Thoracic aorta (tissue), 2 donors: ENCODE results near the gene NPAS1. TPM values are rescaled to one million over a fixed set of nuclear protein-coding genes. Genes with fewer than 3 reads are reported as not detected.

Experiments
- ATAC-seq: fragments of 150-250 bp; one replicate; pipeline ENCODE4 v1.8.0; 2017; ENCODE audit warnings: low read depth; ENCODE audit not compliant: insufficient number of reproducible peaks, low FRiP score
- DNase-seq: peaks from one replicate; pipeline ENCODE4 v3.0.0-alpha.2; 2020; ENCODE audit warnings: low spot score
- H3K27ac ChIP-seq, 2 donors: fragments of 200-600 bp; sonication (generic); 1 replicate in 1 of 2; 2 replicates in 1 of 2; pipeline ENCODE4 v1.5.1; 2016; ENCODE audit warnings: mild to moderate bottlenecking in 2 of 2, moderate library complexity in 2 of 2
- H3K27me3 ChIP-seq: fragments of 200-600 bp; sonication (generic); replicated peaks from 2 replicates; pipeline ENCODE4 v1.6.0; 2016; ENCODE audit warnings: mild to moderate bottlenecking; ENCODE audit not compliant: insufficient read depth
- H3K36me3 ChIP-seq: fragments of 200-600 bp; sonication (generic); one replicate; pipeline ENCODE4 v1.5.1; 2016
- H3K4me1 ChIP-seq, 2 donors: fragments of 200-600 bp; sonication (generic); 1 replicate in 1 of 2; 2 replicates in 1 of 2; pipeline versions ENCODE4 v1.5.1 to v1.6.0; 2016; ENCODE audit warnings: low read depth in 2 of 2, mild to moderate bottlenecking in 1 of 2; ENCODE audit not compliant: control insufficient read depth in 1 of 2
- H3K4me3 ChIP-seq: fragments of 200-600 bp; sonication (generic); 2 replicates; pipeline ENCODE4 v1.5.1; 2016; ENCODE audit warnings: mild to moderate bottlenecking
- H3K9me3 ChIP-seq: fragments of 200-600 bp; sonication (generic); 2 replicates; pipeline ENCODE4 v1.5.1; 2016
- CTCF ChIP-seq: fragments of 200-600 bp; sonication (generic); IDR thresholded peaks from one replicate; pipeline ENCODE4 v1.5.1; 2019; ENCODE audit warnings: antibody characterized with exemption
- total RNA-seq, 2 donors: library from RNA; depleted of rRNA; stranded (reverse); fragments of >200 nt; gene quantifications; one replicate each; pipeline versions ENCODE4 v1.1.0 to v1.2.3, GENCODE V29; 2016

NPAS1 gene
- total RNA-seq, 2 donors from 2014 or later, result 0.68 to 1.3 TPM

DNA sequence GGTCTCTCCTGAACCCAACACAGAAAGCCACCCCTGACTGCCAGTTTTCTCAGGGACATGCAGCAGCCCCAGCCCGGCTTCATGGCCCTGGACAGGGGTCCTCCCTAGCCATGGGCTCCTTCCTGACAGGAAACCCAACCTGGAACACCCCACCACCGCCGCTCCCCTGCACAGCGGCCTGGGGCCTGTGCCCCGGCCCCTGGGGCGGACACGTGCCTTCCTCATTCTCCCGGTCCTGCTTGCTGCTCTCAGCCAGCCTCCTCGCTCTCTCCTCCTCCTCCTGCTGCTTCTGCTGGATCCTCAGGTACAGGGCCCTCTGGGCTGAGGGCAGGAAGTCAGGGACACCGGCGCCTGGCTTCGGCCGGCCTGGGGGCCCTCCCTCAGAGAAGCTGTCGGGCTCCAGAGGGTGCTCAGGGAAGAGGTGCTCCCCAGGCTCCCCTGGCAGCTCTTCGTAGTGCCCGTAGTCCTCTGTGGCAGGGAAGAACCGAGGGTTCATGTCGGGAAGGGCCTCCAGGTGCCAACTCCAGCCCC is 49.3 kb downstream of the NPAS1 start:
- Histone ChIP-seq H3K27ac (no peak overlapping the region), H3K4me1 (no peaks in the 10 kb centered on the region), H3K36me3 (peaks cover 72% of the 10 kb centered on the region), H3K9me3 (no peaks in the 10 kb centered on the region), H3K4me3 (no peak overlapping the region), H3K27me3 (no peaks in the 10 kb centered on the region)
- TF ChIP-seq CTCF, result no peak
- ATAC-seq (no peak), DNase-seq (no peak)

GRCh38 chr19:47069795-47070194 is 50.2 kb downstream of the NPAS1 start:
- TF ChIP-seq CTCF, result no peak
- H3K27ac ChIP-seq, result no peak overlapping the region
- no peak for DNase-seq
- peaks cover 70% of the 10 kb centered on the region for H3K36me3 ChIP-seq
- no peak overlapping the region for H3K4me3 ChIP-seq
- no peaks in the 10 kb centered on the region for H3K9me3 ChIP-seq
- ATAC-seq, result no peak
- H3K4me1 ChIP-seq, result no peaks in the 10 kb centered on the region
- H3K27me3 ChIP-seq, result no peaks in the 10 kb centered on the region

GRCh38 chr19:47070756-47071155 is 51.1 kb downstream of the NPAS1 start:
- ATAC-seq (no peak), DNase-seq (no peak)
- peaks cover 62% of the 10 kb centered on the region for H3K36me3 ChIP-seq
- H3K4me1 ChIP-seq, result no peaks in the 10 kb centered on the region
- no peak for TF ChIP-seq CTCF
- no peak overlapping the region for H3K27ac ChIP-seq
- no peak overlapping the region for H3K4me3 ChIP-seq
- H3K27me3 ChIP-seq, result no peaks in the 10 kb centered on the region
- no peaks in the 10 kb centered on the region for H3K9me3 ChIP-seq

- peaks cover 58% of the 10 kb centered on the region for H3K36me3 ChIP-seq
- ATAC-seq, result no peak
- no peak for TF ChIP-seq CTCF
- H3K4me1 ChIP-seq, result no peaks in the 10 kb centered on the region
- H3K4me3 ChIP-seq, result no peak overlapping the region
- no peak for DNase-seq
- H3K9me3 ChIP-seq, result no peaks in the 10 kb centered on the region
- H3K27ac ChIP-seq, result no peak overlapping the region
- no peaks in the 10 kb centered on the region for H3K27me3 ChIP-seq
Measured at GRCh38 chr19:47071731-47072130, 52.1 kb downstream of the NPAS1 start.

DNA sequence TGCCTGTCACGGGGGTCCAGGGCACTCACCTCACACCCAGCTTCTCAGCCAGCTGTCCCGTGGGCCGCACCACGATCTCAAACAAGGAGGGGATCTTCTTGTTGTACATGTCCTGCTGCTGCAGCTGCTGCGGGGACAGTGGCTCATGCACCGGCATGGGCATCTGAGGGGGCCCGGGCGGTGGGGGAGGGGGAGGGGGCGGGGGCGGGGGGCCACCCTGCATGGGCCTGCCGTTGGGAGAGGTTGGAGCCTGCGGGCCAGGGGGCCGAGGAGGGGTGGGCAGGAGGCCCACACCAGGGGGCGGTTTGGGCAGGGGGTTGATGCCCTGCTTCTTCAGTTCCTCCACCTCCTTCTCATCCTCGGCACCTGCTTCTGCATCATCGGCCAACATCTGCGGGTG is 52.7 kb downstream of the NPAS1 start:
- DNase-seq, result no peak
- Histone ChIP-seq H3K27ac (no peak overlapping the region), H3K4me1 (no peaks in the 10 kb centered on the region), H3K4me3 (no peak overlapping the region), H3K36me3 (peaks cover 54% of the 10 kb centered on the region), H3K9me3 (no peaks in the 10 kb centered on the region), H3K27me3 (no peaks in the 10 kb centered on the region)
- no peak for ATAC-seq
- TF ChIP-seq CTCF, result no peak
